Posterior cingulate gyrus (tissue), 11 donors: ENCODE data around the gene ALG5.
A peak's percentile ranks its signal among the peaks of the same experiment; 100 is the strongest.

Source experiments
- DNase-seq, 10 donors: peaks; one replicate each; pipeline versions ENCODE4 v3.0.0 to v3.0.0-alpha.2; 2020 to 2021; ENCODE audit warnings: mixed read lengths in 3 of 10
- intact Hi-C: fragments of 100-400 bp; cut with DNase I; formaldehyde crosslinking; loops from one replicate; pipeline ENCODE4 v1.15.1; 2023

Gene ALG5

GRCh38 chr13:36981156-36981743, 17.9 kb downstream of the ALG5 start:
- intact Hi-C loops = loop anchor here (2.0 to 5.0 kb wide), 2 partner anchors 124 to 559 kb away; no protein-coding TSS in a partner anchor
- DNase-seq = no peak

- intact Hi-C loops = loop anchor here (2.0 to 5.0 kb wide), 2 partner anchors 123 to 557 kb away; no protein-coding TSS in a partner anchor
These were observed 19.6 kb downstream of the ALG5 start for GRCh38 chr13:36979361-36980050.

GRCh38 chr13:36975172-36975571, 24.0 kb downstream of the ALG5 start:
- intact Hi-C loops = no loop called here
- no peak for DNase-seq

More at GRCh38 chr13:36979361-36980050, 19.6 kb downstream of the ALG5 start:
- no peak for DNase-seq

- intact Hi-C loops = no loop called here
These were observed 25.4 kb downstream of the ALG5 start for GRCh38 chr13:36973621-36974295.

GRCh38 chr13:36973009-36973408, 26.1 kb downstream of the ALG5 start:
- intact Hi-C loops = no loop called here
- DNase-seq = no peak

More at GRCh38 chr13:36973621-36974295, 25.4 kb downstream of the ALG5 start:
- no peak for DNase-seq

- intact Hi-C loops = no loop called here
- no peak for DNase-seq
These were observed 32.7 kb downstream of the ALG5 start for GRCh38 chr13:36966404-36966803.

GRCh38 chr13:36965767-36966166, 33.4 kb downstream of the ALG5 start:
- intact Hi-C loops = no loop called here
- no peak for DNase-seq

- DNase-seq = no peak
- intact Hi-C loops = no loop called here
These were observed 39.6 kb downstream of the ALG5 start for GRCh38 chr13:36959456-36960116.

DNA sequence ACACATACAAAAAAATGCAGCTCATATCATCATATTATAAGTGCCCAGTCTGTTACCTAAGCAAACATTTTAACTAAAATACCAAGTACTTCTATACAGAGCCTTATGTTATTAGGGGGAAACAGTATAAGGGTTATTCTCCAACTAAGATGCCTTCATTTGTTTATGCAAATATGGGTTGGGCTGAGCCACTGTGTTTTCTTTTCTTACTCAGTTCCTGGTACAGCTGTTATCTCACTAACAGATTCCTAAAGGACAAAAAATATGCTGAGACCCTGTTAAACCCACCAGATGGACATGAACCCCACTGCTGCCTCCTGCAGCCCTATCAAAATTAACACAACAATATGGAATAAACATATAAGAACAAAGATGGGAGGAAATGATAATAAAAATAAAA, 44.6 kb downstream of the ALG5 start:
- intact Hi-C loops = no loop called here
- DNase-seq = no peak

DNA sequence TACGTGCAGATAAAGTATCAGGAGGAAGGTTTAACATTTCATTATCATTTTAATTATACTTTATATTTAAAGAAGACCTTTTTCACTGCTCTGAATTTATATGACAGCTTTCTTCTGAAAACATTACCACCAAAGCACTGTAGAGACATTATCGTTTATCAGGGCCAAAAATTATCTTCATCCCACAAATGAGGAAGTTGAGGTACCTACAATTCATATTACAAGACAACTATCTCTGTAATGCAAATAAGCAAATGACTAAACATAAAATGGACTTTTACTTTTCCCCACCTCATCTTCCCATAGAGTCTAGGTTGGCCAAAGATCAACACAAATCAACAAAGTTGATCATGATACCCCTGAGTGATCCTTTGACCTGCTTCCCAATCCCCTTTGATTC, 48.2 kb downstream of the ALG5 start:
- intact Hi-C loops = no loop called here

GRCh38 chr13:36950330-36950729, 48.8 kb downstream of the ALG5 start:
- intact Hi-C loops = no loop called here
- DNase-seq = no peak

More for the DNA sequence above, 48.2 kb downstream of the ALG5 start:
- DNase-seq = no peak

GRCh38 chr13:36945078-36945477, 54.1 kb downstream of the ALG5 start:
- intact Hi-C loops = no loop called here
- DNase-seq = no peak

DNA sequence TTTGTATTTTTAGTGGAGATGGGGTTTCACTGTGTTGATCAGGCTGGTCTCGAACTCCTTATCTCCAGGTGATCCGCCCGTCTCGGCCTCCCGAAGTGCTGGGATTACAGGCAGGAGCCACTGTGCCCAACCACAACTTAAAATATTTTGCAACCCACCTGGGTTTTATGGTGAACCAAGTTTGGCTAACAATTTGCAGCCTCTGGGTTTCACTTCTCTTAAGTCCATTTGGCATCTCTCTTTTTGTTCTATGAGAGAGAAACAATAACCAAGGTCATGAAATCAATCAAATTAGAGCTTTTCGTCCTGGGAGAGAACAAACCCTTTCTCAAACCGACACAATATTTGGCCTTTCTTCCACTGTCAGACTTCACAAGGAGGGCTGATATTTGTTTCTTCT, 73.5 kb downstream of the ALG5 start:
- intact Hi-C loops = no loop called here
- DNase-seq = no peak

GRCh38 chr13:36924001-36924400, 75.1 kb downstream of the ALG5 start:
- intact Hi-C loops = no loop called here
- DNase-seq = no peak

DNA sequence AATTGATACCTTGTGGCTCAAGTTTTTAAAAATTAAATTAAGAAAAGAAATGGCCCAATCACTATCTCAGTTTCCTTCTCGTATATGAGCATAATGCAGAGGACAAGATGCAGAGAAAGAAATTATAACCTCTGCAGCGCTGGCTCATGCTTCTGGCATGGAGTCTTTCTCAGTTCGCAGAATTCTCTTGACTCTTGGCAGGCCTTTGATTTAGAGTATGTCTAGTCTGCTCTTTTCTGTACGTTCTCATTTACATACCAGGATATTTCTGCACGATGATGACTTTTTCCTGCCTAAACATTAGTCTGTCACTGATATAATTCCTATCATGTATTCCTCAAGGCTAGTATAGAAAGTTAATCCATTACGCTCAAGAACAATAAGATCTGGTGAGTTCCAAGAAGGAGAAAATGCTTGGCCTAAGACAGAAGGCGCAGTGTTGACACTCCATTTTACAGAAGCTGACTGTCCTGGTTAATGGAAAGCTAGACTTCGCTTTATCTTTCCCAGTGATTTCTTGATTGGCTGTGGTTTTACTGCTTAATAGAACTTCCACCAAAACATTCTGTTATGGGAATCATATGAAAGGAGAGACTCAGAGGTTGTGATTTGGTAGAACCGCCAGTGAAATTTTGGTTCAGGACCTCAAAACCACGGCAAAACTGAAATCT, 77.4 kb downstream of the ALG5 start:
- intact Hi-C loops = no loop called here
- no peak for DNase-seq

- intact Hi-C loops = no loop called here
- no peak for DNase-seq
These were observed 78.4 kb downstream of the ALG5 start for GRCh38 chr13:36920616-36921185.

- intact Hi-C loops = loop anchor here (10.0 kb wide), 1 partner anchor 75 kb away; the partner anchor contains the start of gene ALG5
- DNase-seq = peak; percentile 47 to 92 (median 60)
These were observed 79.1 kb downstream of the ALG5 start, which contains the start of gene SMAD9 for GRCh38 chr13:36919833-36920615. Gene SMAD9 (minus strand): TSS chr13:36920238. CDS start chr13:36879689, 40,549 bp downstream.

DNA sequence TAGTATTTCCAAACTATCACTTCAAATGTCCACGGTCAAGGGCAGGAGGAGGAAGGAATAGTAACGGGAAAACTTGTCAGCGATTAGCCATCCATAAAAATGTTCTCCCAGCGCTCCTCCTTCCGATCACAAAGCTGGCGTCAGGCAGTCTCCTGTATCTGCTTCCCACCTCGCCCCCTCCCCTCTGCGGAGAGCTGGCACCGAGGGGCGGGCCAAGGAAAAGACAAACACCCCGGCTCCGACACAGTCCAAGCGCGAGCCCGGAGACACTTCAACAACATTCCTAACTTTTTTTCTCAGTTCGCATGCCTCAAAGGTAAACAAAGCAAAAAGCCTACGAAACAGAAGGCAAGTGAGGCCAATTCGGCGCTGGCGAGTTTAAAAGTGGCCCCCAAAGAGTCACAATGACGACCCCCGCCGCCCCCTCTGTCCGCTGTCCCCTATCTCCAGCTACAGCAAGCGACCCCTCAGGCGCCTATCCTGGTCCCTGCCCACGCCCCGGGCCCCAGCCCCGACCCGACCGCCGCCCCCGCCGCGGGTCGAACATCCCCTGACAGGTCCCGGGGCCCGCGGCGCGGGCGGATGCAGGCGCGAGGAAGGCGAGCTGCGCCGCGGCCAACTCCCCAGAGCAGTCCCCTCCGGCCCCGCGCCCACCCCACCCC, 79.8 kb downstream of the ALG5 start:
- DNase-seq = peak in 4 of 10 donors; percentile 16 to 69 (median 31)
- intact Hi-C loops = loop anchor here (10.0 kb wide), 1 partner anchor 75 kb away; the partner anchor contains the start of gene ALG5
